K562 treated with DMSO at 1 percent for 12 hours (cell line): Measurements from ENCODE around the gene RAD21L1. TPM values are rescaled to one million over a fixed set of nuclear protein-coding genes. Genes with fewer than 3 reads are reported as not detected.

ENCODE experiments used
- total RNA-seq: library from RNA; unstranded; fragments of 300-600 nt; gene quantifications from 2 replicates; pipeline ENCODE4 v1.2.3, GENCODE V29; 2022; ENCODE audit not compliant: insufficient read depth

Gene RAD21L1
- total RNA-seq, result not detected in 2 replicates

DNA sequence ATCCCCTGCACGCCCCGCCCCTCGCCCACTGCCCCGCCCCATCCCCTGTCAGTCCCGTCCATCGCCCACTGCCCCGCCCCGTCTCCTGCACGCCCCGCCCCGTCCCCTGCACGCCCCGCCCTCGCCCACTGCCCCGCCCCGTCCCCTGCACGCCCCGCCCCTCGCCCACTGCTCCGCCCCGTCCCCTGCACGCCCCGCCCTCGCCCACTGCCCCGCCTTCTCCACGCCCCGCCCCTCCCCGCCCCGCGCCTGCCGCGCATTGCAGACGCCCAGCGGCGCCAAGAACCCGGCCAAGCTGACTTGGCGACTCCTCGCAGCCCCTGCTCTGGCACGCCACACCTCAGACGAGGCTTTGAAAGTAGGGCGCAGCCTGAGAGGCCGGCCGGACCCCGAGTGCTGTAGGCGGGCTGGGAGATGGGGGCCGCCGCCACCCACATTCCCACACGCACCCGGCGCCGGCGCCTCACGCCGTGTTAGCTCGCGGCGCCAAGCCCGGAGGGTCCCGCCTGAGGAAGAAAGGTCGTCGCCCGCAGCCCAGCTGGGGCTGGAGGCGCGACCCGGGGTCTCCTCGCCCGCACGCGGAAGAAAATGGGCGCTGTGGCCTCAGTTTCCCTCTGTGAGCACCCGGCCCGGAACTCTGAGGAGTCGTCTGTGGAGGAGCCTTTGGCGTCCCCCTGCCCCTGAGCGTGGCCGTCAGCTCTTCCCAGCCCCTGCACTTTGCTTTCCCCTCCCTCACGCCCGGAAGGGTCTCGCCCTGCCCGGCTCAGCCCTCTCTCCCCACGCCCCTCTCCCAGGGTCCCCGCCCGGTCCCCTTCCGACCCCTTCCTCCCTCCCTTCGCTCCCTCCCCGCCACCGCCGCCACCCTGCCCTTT, at the start of gene RAD21L1:
Gene RAD21L1, plus strand, starts transcription at position 262 of the 872 bp plus-strand sequence. CDS start 2,410 bp downstream, outside the sequence.

DNA sequence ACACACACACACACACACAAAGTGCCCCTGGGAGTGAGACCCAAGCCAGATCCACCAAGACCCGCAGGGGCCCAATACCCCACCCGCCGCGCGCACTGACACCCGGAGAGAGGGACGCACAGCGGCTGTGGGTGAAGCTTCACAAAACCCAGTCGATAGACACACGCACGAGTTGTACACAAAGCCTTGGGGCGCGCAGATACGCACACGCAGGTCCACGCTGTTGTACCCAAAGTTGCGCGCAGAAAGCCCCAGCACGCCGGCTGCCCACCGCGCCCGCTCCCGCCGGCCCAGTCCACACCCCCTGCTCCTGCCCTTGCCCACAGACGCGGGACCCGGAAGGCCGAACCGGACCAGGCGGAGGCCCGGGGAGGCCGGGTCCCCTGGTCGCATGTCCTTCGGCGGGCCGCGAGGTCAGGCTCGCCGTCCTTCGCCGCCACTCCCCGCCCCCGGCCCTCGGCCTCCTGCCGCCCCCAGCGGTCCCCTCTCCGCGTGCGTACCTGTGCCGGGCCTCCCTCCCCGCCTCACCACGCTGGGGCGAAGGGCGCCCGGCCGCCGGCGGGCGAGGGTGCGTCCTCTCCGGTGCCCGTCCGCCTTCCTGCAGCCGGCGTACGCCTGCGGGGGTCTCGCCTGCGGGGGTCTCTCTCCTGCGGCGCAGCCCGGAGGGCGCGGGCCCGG, 41.1 kb upstream of the RAD21L1 start, which contains the start of gene TMEM74B:
Gene TMEM74B, minus strand, starts transcription at position 344 of the 678 bp plus-strand sequence. CDS start 1,180 bp downstream, outside the sequence.

DNA sequence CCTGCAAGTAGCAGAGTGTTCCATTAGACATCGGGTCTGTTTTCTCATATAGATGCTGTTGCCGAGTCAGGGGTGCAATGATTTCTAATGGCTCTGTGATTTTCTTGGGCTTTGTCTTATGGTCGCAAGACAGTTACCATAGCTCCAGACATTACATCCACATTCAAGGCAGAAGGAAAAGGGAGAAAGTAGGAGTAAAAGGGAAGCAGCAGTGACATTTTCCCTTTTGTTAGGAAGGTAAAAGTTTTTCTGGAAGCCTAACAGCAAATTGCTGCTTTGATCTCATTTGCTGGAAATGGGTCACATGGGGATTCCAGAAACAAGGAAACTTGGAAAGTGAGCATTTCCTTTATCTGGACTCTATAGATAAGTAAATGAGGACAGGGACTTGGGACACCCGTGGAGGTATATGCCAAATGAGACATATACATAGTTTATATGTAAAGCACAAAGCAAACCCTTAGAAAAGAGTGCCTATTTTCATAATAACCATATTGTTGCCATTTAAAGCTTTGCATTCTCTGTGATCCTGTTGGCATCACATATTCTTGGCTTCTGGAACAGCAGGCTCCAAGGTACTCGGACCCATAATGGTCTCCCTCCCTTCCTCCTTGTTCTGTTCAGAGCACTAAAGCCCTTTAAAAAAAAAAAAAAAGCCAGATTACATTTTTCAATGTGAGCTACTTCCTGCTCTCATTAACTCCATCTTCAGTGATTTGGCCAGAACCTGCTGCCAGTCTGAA, 22.9 kb upstream of the RAD21L1 start, which contains the start of gene C20orf202:
Gene C20orf202, plus strand, starts transcription at position 693 of the 743 bp plus-strand sequence. CDS start 132 bp downstream, outside the sequence.

DNA sequence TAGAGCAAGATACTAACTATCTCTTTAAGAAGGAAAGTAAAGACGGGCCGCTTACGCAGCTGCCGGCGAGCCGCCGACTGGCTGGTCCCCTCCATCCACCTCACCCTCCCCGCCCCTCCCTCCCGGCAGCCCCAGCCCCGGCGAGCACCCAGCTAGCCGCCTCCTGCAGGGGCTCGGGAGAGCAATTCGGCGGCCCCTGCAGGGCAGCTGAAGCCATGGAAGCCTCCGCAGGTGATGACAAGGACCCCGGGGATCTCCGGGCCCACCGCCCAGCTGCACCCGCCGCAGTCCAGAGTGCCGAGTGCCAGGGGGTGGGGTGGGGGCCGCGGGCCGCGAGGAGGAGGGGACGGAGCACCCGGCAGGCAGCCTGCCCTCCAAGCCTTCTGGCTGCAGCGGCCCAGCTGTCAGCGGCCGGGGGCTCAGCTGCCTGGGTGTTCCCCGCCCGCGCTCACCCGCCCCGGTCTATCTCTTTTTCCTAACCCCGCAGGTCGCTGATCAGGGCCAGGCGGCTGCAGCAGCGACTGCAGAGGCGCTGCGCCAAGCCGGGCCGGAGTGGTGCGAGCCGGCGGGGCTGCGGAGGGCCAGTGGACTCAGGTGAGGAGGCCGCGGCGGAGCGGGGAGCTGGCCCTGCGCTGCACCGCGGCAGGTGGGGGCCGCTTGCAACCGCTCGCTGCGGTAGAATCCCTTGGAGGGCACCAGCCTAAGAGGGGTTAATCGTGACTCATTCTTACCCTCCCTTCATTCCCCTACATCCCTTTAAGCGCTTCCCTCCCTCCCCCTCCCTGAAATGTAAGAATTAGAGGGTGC, 40.5 kb downstream of the RAD21L1 start, which contains the start of gene SNPH:
Gene SNPH, plus strand, starts transcription at position 128 of the 807 bp plus-strand sequence. CDS start 29,946 bp downstream, outside the sequence.

Other genes starting within 250 kb of the RAD21L1 start
- gene RSPO4, start 223.7 kb upstream of the RAD21L1 start, total RNA-seq, result not detected in 2 replicates
- 41.2 and 54.4 TPM in 2 replicates for gene PSMF1, start 107.4 kb upstream of the RAD21L1 start, total RNA-seq
- 12.3 and 15.0 TPM in 2 replicates for gene TMEM74B, start 41.1 kb upstream of the RAD21L1 start, total RNA-seq
- 0.74 TPM in 1 of 2 replicates, not detected in the other for gene C20orf202, start 22.6 kb upstream of the RAD21L1 start, total RNA-seq
- 2.2 and 4.4 TPM in 2 replicates for gene SNPH, start 40.2 kb downstream of the RAD21L1 start, total RNA-seq
- 2.2 and 3.1 TPM in 2 replicates for gene SDCBP2, start 103.1 kb downstream of the RAD21L1 start, total RNA-seq
- gene FKBP1A, start 167.0 kb downstream of the RAD21L1 start, total RNA-seq, result 137 and 235 TPM in 2 replicates
- gene NSFL1C, start 240.8 kb downstream of the RAD21L1 start, total RNA-seq, result 50.9 and 74.1 TPM in 2 replicates